GM19455 (cell line): ENCODE results near the gene CUL2.
"Not testable (repeated sequence)": the region's sequence is repeated elsewhere in the genome, so short reads cannot be mapped to it uniquely, and the experiment has no call there.

Experiments used
- ATAC-seq: cut with Tn5 transposase; IDR thresholded peaks from one replicate; pipeline ENCODE4 v1.9.1; 2021; ENCODE audit not compliant: unreplicated experiment

CUL2 gene

GRCh38 chr10:35080261-35080660 lies 9.9 kb downstream of the CUL2 start:
- not testable (repeated sequence) for ATAC-seq

GRCh38 chr10:35079763-35080162 lies 10.4 kb downstream of the CUL2 start:
- ATAC-seq, result no peak

- ATAC-seq, result no peak
These were observed 10.9 kb downstream of the CUL2 start for GRCh38 chr10:35079265-35079664.

GRCh38 chr10:35075228-35075627 lies 14.9 kb downstream of the CUL2 start:
- ATAC-seq, result no peak

GRCh38 chr10:35074266-35074665 lies 15.9 kb downstream of the CUL2 start:
- ATAC-seq, result no peak

- ATAC-seq, result no peak
These were observed 19.6 kb downstream of the CUL2 start for GRCh38 chr10:35070521-35070920.

- ATAC-seq, result no peak
These were observed 26.2 kb downstream of the CUL2 start for GRCh38 chr10:35063837-35064454.

GRCh38 chr10:35059481-35059880 lies 30.7 kb downstream of the CUL2 start:
- no peak for ATAC-seq

- ATAC-seq, result no peak
These were observed 31.5 kb downstream of the CUL2 start for GRCh38 chr10:35058686-35059085.

GRCh38 chr10:35058134-35058533 lies 32.0 kb downstream of the CUL2 start:
- ATAC-seq, result no peak

GRCh38 chr10:35056686-35057085 lies 33.5 kb downstream of the CUL2 start:
- ATAC-seq, result no peak

- ATAC-seq, result no peak
These were observed 34.0 kb downstream of the CUL2 start for GRCh38 chr10:35056133-35056532.

- ATAC-seq, result no peak
These were observed 39.6 kb downstream of the CUL2 start for GRCh38 chr10:35050568-35050967.

GRCh38 chr10:35046074-35046473 lies 44.1 kb downstream of the CUL2 start:
- no peak for ATAC-seq

GRCh38 chr10:35045275-35045674 lies 44.9 kb downstream of the CUL2 start:
- ATAC-seq, result not testable (repeated sequence)

- ATAC-seq, result no peak
These were observed 46.3 kb downstream of the CUL2 start for GRCh38 chr10:35043796-35044344.

- ATAC-seq, result no peak
These were observed 47.4 kb downstream of the CUL2 start for GRCh38 chr10:35042783-35043182.

GRCh38 chr10:35041502-35041879 lies 48.6 kb downstream of the CUL2 start:
- no peak for ATAC-seq

- no peak for ATAC-seq
These were observed 49.2 kb downstream of the CUL2 start for GRCh38 chr10:35040760-35041501.

- ATAC-seq, result no peak
These were observed 53.0 kb downstream of the CUL2 start for GRCh38 chr10:35037104-35037503.

- no peak for ATAC-seq
These were observed 54.5 kb downstream of the CUL2 start for GRCh38 chr10:35035606-35036005.

GRCh38 chr10:35027567-35027966 lies 62.6 kb downstream of the CUL2 start:
- ATAC-seq, result no peak
